ENCODE data around the gene MAIP1. TPM values are rescaled to one million over a fixed set of nuclear protein-coding genes. Genes with fewer than 3 reads are reported as not detected.

The MAIP1 gene, protein sequence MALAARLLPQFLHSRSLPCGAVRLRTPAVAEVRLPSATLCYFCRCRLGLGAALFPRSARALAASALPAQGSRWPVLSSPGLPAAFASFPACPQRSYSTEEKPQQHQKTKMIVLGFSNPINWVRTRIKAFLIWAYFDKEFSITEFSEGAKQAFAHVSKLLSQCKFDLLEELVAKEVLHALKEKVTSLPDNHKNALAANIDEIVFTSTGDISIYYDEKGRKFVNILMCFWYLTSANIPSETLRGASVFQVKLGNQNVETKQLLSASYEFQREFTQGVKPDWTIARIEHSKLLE
- 24.3 and 26.0 TPM in 2 replicates for total RNA-seq

DNA sequence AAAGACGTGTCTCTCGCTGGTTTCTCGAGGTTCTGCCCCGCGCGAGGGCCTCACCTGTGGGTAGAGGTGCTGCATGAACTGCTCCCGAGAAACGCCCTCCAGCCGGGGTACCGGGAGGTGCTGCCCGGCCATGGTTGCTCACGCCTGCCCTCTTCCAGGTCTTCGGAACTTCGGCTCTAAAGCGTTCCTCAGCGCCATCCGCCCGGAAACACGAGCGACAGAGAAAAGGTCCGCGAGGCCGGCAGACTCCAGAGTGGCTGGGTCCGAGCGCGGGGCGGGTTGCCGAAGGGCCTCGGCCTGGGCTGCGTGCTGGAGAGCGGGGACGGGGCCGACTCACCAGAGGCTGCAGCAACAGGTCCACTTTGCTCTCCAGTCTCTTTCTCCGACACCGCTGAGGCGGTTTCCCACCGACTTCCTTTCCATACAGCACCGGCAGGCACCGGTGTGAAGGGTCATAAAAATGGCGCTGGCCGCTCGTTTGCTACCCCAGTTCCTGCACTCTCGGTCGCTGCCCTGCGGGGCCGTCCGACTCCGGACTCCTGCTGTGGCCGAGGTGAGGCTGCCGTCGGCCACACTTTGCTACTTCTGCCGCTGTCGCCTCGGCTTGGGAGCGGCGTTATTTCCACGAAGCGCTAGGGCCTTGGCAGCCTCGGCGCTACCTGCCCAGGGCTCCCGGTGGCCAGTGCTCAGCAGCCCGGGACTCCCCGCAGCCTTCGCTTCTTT, at the start of gene MAIP1, which contains the start of gene TYW5:
TSS of gene MAIP1 (plus strand) at position 244 of the 723 bp plus-strand sequence. CDS start at position 461, 217 bp downstream.
TSS of gene TYW5 (minus strand) at position 153 of the 723 bp plus-strand sequence. CDS start at position 132, 21 bp downstream.

DNA sequence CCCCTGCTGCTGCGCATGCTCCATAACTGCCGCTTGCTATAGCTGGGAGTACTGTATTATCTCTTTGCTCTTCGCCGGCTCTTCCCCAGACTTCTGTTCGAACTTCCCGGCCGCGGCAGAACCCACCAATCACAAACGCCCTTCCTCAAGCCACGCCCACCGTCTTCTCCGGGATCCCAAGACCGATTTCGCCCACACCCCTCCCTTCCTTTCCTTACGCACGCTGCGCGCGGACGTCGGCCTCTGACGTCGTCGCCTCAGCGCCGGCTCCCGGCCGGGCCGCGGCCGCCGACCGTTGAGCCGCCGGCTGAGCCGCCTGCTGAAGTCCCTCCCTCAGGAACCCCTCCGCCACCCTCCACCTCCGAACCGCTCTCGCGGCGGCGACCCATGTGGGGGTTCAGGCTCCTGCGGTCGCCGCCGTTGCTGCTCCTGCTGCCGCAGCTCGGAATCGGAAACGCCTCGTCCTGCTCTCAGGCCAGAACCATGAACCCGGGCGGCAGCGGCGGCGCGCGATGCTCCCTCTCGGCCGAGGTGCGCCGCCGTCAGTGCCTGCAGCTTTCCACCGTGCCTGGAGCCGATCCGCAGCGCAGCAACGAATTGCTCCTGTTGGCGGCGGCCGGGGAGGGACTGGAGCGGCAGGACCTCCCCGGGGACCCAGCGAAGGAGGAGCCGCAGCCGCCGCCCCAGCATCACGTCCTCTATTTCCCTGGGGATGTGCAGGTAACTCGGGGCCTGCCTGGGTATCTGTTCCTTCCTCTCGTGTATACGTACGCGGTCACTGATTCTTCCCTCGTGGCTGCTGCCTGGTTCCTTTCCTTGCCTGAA, 44.1 kb upstream of the MAIP1 start, which contains the start of gene C2orf69:
TSS of gene C2orf69 (plus strand) at position 242 of the 825 bp plus-strand sequence. CDS start at position 388, 146 bp downstream.

Other genes starting within 250 kb of the MAIP1 start
- 1.8 and 2.2 TPM in 2 replicates for gene FTCDNL1, start 104.4 kb upstream of the MAIP1 start, total RNA-seq
- 20.9 and 27.4 TPM in 2 replicates for gene C2orf69, start 44.3 kb upstream of the MAIP1 start, total RNA-seq
- gene TYW5, start 91 bp upstream of the MAIP1 start, total RNA-seq: 5.9 and 6.8 TPM in 2 replicates